Trophoblast cell (in vitro differentiated cells and primary cell): ENCODE results near the gene SPPL3.

Experiments used
- DNase-seq, 2 donors: peaks; one replicate each; pipeline ENCODE4 v3.0.0-alpha.2; 2016
- H2AFZ ChIP-seq: 2 replicates; pipeline ENCODE4 v1.6.1; 2013; ENCODE audit warnings: low read length, moderate library complexity, mild to moderate bottlenecking; ENCODE audit not compliant: insufficient read depth, poor library complexity
- H2AK5ac ChIP-seq: 2 replicates; pipeline ENCODE4 v1.6.1; 2013; ENCODE audit warnings: mild to moderate bottlenecking, low read length
- H2BK120ac ChIP-seq: 2 replicates; pipeline ENCODE4 v1.6.1; 2013; ENCODE audit warnings: low read length, mild to moderate bottlenecking, moderate library complexity; ENCODE audit not compliant: insufficient read depth, poor library complexity
- H2BK12ac ChIP-seq: 2 replicates; pipeline ENCODE4 v1.6.1; 2013; ENCODE audit warnings: mild to moderate bottlenecking, low read length, moderate library complexity
- H2BK5ac ChIP-seq: 2 replicates; pipeline ENCODE4 v1.6.1; 2013; ENCODE audit warnings: low read length, low read depth, moderate library complexity, mild to moderate bottlenecking; ENCODE audit not compliant: poor library complexity
- H3K14ac ChIP-seq: 2 replicates; pipeline ENCODE4 v1.6.1; 2013; ENCODE audit warnings: mild to moderate bottlenecking, low read length
- H3K18ac ChIP-seq: 2 replicates; pipeline ENCODE4 v1.6.1; 2013; ENCODE audit warnings: mild to moderate bottlenecking, low read length
- H3K23ac ChIP-seq: 2 replicates; pipeline ENCODE4 v1.6.1; 2013; ENCODE audit warnings: low read length
- H3K27ac ChIP-seq: 2 replicates; pipeline ENCODE4 v1.5.1; 2013; ENCODE audit warnings: low read depth, mild to moderate bottlenecking, inconsistent platforms, low read length, moderate library complexity
- H3K27me3 ChIP-seq: 2 replicates; pipeline ENCODE4 v1.6.1; 2013; ENCODE audit warnings: inconsistent platforms, mild to moderate bottlenecking, low read length, moderate library complexity; ENCODE audit not compliant: insufficient read depth
- H3K36me3 ChIP-seq, 2 experiments: 1 replicate in 1 of 2; 2 replicates in 1 of 2; pipeline ENCODE4 v1.6.1; 2013; ENCODE audit warnings: low read length in 2 of 2, mild to moderate bottlenecking in 2 of 2, moderate library complexity in 1 of 2; ENCODE audit not compliant: insufficient read depth in 2 of 2, control insufficient read depth in 1 of 2
- H3K4ac ChIP-seq: 2 replicates; pipeline ENCODE4 v1.6.1; 2013; ENCODE audit warnings: low read depth, mild to moderate bottlenecking, low read length, moderate library complexity
- H3K4me1 ChIP-seq, 2 experiments: 1 replicate in 1 of 2; 2 replicates in 1 of 2; pipeline ENCODE4 v1.6.1; 2013; ENCODE audit warnings: low read length in 2 of 2, mild to moderate bottlenecking in 2 of 2, moderate library complexity in 1 of 2; ENCODE audit not compliant: insufficient read depth in 2 of 2, control insufficient read depth in 1 of 2
- H3K4me2 ChIP-seq: 2 replicates; pipeline ENCODE4 v1.6.1; 2013; ENCODE audit warnings: inconsistent platforms, mild to moderate bottlenecking, low read length, moderate library complexity
- H3K4me3 ChIP-seq: 2 replicates; pipeline ENCODE4 v1.5.1; 2013; ENCODE audit warnings: mild to moderate bottlenecking, low read depth, low read length, inconsistent platforms
- H3K79me1 ChIP-seq: one replicate; pipeline ENCODE4 v1.6.1; 2013; ENCODE audit warnings: low read length
- H3K79me2 ChIP-seq: 2 replicates; pipeline ENCODE4 v1.6.1; 2013; ENCODE audit warnings: low read length, mild to moderate bottlenecking; ENCODE audit not compliant: control insufficient read depth, insufficient read depth, poor library complexity
- H3K9ac ChIP-seq: 2 replicates; pipeline ENCODE4 v1.6.1; 2013; ENCODE audit warnings: mild to moderate bottlenecking, low read length
- H3K9me3 ChIP-seq: 2 replicates; pipeline ENCODE4 v1.6.1; 2013; ENCODE audit warnings: low read depth, mild to moderate bottlenecking, control low read depth, inconsistent platforms, low read length; ENCODE audit not compliant: insufficient read depth
- H4K12ac ChIP-seq: 2 replicates; pipeline ENCODE4 v1.6.1; 2013; ENCODE audit warnings: low read depth, mild to moderate bottlenecking, low read length, moderate library complexity
- H4K8ac ChIP-seq: 2 replicates; pipeline ENCODE4 v1.6.1; 2013; ENCODE audit warnings: low read depth, mild to moderate bottlenecking, low read length, moderate library complexity
- H4K91ac ChIP-seq: one replicate; pipeline ENCODE4 v1.6.1; 2013; ENCODE audit warnings: low read depth, mild to moderate bottlenecking, low read length, moderate library complexity
- WGBS: extraction: QIAGEN DNeasy Blood & Tissue Kit; methylation state at CpG from one replicate; pipeline ENCODE4 v1.1.7; 2013; ENCODE audit warnings: missing lambda C conversion rate; ENCODE audit not compliant: insufficient read length, insufficient coverage; ENCODE audit errors: extremely low coverage; 5-methylcytosine and 5-hydroxymethylcytosine counted together

Gene SPPL3

GRCh38 chr12:120855823-120856588 lies 48.2 kb downstream of the SPPL3 start:
- Histone ChIP-seq H3K36me3 (no peaks in the 10 kb centered on the region), H2AK5ac (no peak overlapping the region), H2BK5ac (no peak overlapping the region), H3K4me3 (no peak overlapping the region), H2BK12ac (no peak overlapping the region), H3K79me1 (no peaks in the 10 kb centered on the region), H3K14ac (no peak overlapping the region), H3K27me3 (no peaks in the 10 kb centered on the region), H3K23ac (no peak overlapping the region), H3K4me1 (peaks cover 5 to 6% of the 10 kb centered on the region in 2 experiments), H2AFZ (no peak overlapping the region), H3K27ac (no peak overlapping the region), H4K8ac (no peak overlapping the region), H3K9ac (no peak overlapping the region), H3K4me2 (no peak overlapping the region), H4K12ac (no peak overlapping the region), H3K4ac (no peak overlapping the region), H2BK120ac (no peak overlapping the region), H3K79me2 (no peaks in the 10 kb centered on the region), H4K91ac (no peak overlapping the region), H3K9me3 (peaks cover 2% of the 10 kb centered on the region), H3K18ac (no peak overlapping the region)
- WGBS, result no CpG with 5 or more reads among the region's 6 CpGs
- DNase-seq, result no peak

DNA sequence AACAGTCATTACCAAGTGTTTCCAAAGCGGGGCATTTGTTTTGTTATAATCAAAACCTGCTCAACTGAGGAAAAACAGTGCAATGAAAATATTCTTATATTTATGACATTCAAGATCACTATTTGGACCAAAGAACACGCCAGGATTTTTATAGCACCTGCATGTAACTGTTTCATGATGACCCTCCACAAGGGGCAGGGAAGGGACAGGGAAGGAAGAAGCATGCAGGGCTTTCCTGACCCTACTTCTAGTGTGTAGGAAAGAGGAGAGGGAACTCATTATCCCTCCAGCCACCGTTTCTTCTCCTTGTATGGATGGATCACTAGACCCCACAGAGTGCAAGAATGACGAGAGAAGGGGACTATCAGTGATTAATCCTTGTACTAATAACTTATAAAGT lies 49.4 kb downstream of the SPPL3 start:
- no peak overlapping the region for H2BK12ac ChIP-seq
- H4K91ac ChIP-seq, result no peak overlapping the region
- H3K23ac ChIP-seq, result no peak overlapping the region
- H4K8ac ChIP-seq, result no peak overlapping the region
- H2BK120ac ChIP-seq, result no peak overlapping the region
- H3K79me1 ChIP-seq, result peaks cover 2% of the 10 kb centered on the region
- no peak overlapping the region for H3K27ac ChIP-seq
- no peak overlapping the region for H3K18ac ChIP-seq
- no peak overlapping the region for H3K4ac ChIP-seq
- WGBS, result no CpG with 5 or more reads among the region's 4 CpGs
- peaks cover 5 to 6% of the 10 kb centered on the region in 2 experiments for H3K4me1 ChIP-seq
- DNase-seq, result no peak
- no peaks in the 10 kb centered on the region for H3K27me3 ChIP-seq
- no peak overlapping the region for H3K14ac ChIP-seq
- no peak overlapping the region for H3K4me2 ChIP-seq
- no peak overlapping the region for H3K4me3 ChIP-seq
- H3K79me2 ChIP-seq, result no peaks in the 10 kb centered on the region
- no peak overlapping the region for H2AFZ ChIP-seq
- H4K12ac ChIP-seq, result no peak overlapping the region
- H2AK5ac ChIP-seq, result no peak overlapping the region
- H3K36me3 ChIP-seq, result no peaks in the 10 kb centered on the region
- peaks cover 2% of the 10 kb centered on the region for H3K9me3 ChIP-seq
- H2BK5ac ChIP-seq, result no peak overlapping the region
- no peak overlapping the region for H3K9ac ChIP-seq

- H2AK5ac ChIP-seq, result no peak overlapping the region
- WGBS, result no CpG with 5 or more reads among the region's 3 CpGs
- no peak overlapping the region for H3K18ac ChIP-seq
Measured at GRCh38 chr12:120853188-120853587, 51.0 kb downstream of the SPPL3 start.

DNA sequence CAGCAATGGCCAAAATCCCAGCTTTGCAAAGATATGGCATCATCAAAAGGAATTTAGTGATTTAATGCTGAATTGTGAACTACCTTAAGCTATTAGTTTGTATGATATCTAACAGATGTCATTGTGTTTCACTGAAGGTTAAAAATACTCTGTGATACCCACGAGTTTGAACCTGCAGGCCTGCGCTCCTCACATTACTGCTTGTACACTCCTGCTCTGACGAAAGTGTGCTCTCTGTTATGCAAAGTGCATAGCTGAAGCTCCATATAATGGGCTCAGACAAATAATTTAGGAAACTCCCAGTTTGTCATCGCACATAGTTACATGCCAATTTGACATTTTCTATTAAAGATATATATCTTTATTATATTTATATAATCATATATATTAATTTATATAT lies 52.2 kb downstream of the SPPL3 start:
- Histone ChIP-seq H3K4me1 (peaks cover 5 to 6% of the 10 kb centered on the region in 2 experiments), H2BK12ac (no peak overlapping the region), H3K27me3 (no peaks in the 10 kb centered on the region), H4K8ac (no peak overlapping the region), H3K9ac (no peak overlapping the region), H3K4me3 (no peak overlapping the region), H3K27ac (no peak overlapping the region), H2AFZ (no peak overlapping the region), H2BK5ac (no peak overlapping the region), H2AK5ac (no peak overlapping the region), H3K18ac (no peak overlapping the region), H3K23ac (no peak overlapping the region), H4K12ac (no peak overlapping the region), H3K14ac (no peak overlapping the region), H3K4ac (no peak overlapping the region), H3K79me1 (peaks cover 2% of the 10 kb centered on the region), H3K4me2 (no peak overlapping the region), H2BK120ac (no peak overlapping the region), H3K36me3 (no peaks in the 10 kb centered on the region), H4K91ac (no peak overlapping the region), H3K79me2 (no peaks in the 10 kb centered on the region), H3K9me3 (no peaks in the 10 kb centered on the region)
- DNase-seq, result peak; percentile 30 to 78
- no CpG with 5 or more reads among the region's 4 CpGs for WGBS

More at GRCh38 chr12:120853188-120853587, 51.0 kb downstream of the SPPL3 start:
- Histone ChIP-seq H2BK12ac (no peak overlapping the region), H3K4me3 (no peak overlapping the region), H2BK5ac (no peak overlapping the region), H3K23ac (no peak overlapping the region), H3K27ac (no peak overlapping the region), H4K12ac (no peak overlapping the region), H3K27me3 (no peaks in the 10 kb centered on the region), H3K4me1 (peaks cover 5 to 6% of the 10 kb centered on the region in 2 experiments), H3K79me2 (no peaks in the 10 kb centered on the region), H3K4ac (no peak overlapping the region), H3K9me3 (no peaks in the 10 kb centered on the region), H3K36me3 (no peaks in the 10 kb centered on the region), H2BK120ac (no peak overlapping the region), H2AFZ (no peak overlapping the region), H3K4me2 (no peak overlapping the region), H3K9ac (no peak overlapping the region), H3K79me1 (peaks cover 2% of the 10 kb centered on the region), H3K14ac (no peak overlapping the region), H4K8ac (no peak overlapping the region), H4K91ac (no peak overlapping the region)
- peak in 1 of 2 donors; percentile 22 for DNase-seq
